SH-SY5Y (cell line): ENCODE results near the gene PLEK.

Experiments
- GATA2 ChIP-seq: IDR thresholded peaks from 2 replicates; pipeline ENCODE4 v1.6.1; 2011; ENCODE audit warnings: mild to moderate bottlenecking, low read depth, low read length
- GATA3 ChIP-seq: IDR thresholded peaks from 2 replicates; pipeline ENCODE4 v1.6.1; 2011; ENCODE audit warnings: low read depth, mild to moderate bottlenecking, low read length, moderate library complexity

GRCh38 chr2:68436270-68436669 is 71.2 kb downstream of the PLEK start:
- TF ChIP-seq GATA3: no peak
- no peak for TF ChIP-seq GATA2
